Activated CD8-positive, alpha-beta T cell treated with anti-CD3 and anti-CD28 coated beads for 36 hours (primary cell): ENCODE measurements around the gene TMEM25. TPM values are rescaled to one million over a fixed set of nuclear protein-coding genes. Genes with fewer than 3 reads are reported as not detected.

ENCODE experiments used
- ATAC-seq: fragments of 200-7000 bp; cut with Tn5 transposase; one replicate; pipeline ENCODE4 v1.10.0; 2021; ENCODE audit warnings: mild to moderate bottlenecking, moderate library complexity
- CTCF ChIA-PET: fragments of 350-600 bp; sonication (Branson Sonifier 250); formaldehyde crosslinking; loops from one replicate; lab custom pipeline; 2021; ENCODE audit warnings: antibody characterized with exemption; lab: Charles Lee
- POLR2A ChIA-PET: fragments of 350-600 bp; sonication (Branson Sonifier 250); formaldehyde crosslinking; loops from one replicate; lab custom pipeline; 2021; ENCODE audit warnings: antibody characterized with exemption; lab: Charles Lee
- DNase-seq: peaks from one replicate; pipeline ENCODE4 v3.0.0-alpha.2; 2020
- H3K27ac Mint-ChIP-seq: one replicate; pipeline ENCODE4 v1.8.0; 2021; ENCODE audit warnings: mild to moderate bottlenecking, mixed read lengths
- H3K27me3 Mint-ChIP-seq: one replicate; pipeline ENCODE4 v1.8.0; 2021; ENCODE audit warnings: mixed read lengths
- H3K36me3 Mint-ChIP-seq: one replicate; pipeline ENCODE4 v1.8.0; 2021; ENCODE audit warnings: low read depth, mixed read lengths
- H3K4me1 Mint-ChIP-seq: one replicate; pipeline ENCODE4 v1.8.0; 2021; ENCODE audit warnings: low read depth, mixed read lengths
- H3K4me3 Mint-ChIP-seq: one replicate; pipeline ENCODE4 v1.8.0; 2021; ENCODE audit warnings: mild to moderate bottlenecking, moderate library complexity, mixed read lengths
- H3K9me3 Mint-ChIP-seq: one replicate; pipeline ENCODE4 v1.8.0; 2021; ENCODE audit warnings: mixed read lengths
- CTCF ChIP-seq: fragments of 200-600 bp; IDR thresholded peaks from one replicate; pipeline ENCODE4 v1.8.0; 2022; ENCODE audit warnings: antibody characterized with exemption, mild to moderate bottlenecking
- intact Hi-C: fragments of 100-400 bp; cut with micrococcal nuclease; formaldehyde crosslinking; loops from one replicate; pipeline ENCODE4 v1.10.0; 2022
- total RNA-seq, 2 experiments: library from RNA; stranded (reverse); gene quantifications; one replicate each; pipeline ENCODE4 v1.2.3, GENCODE V29; 2021

TMEM25 gene
- total RNA-seq, 2 experiments from 2014 or later: 9.8 to 15.0 TPM

GRCh38 chr11:118544010-118544646, 13.1 kb downstream of the TMEM25 start:
- no peaks in the 10 kb centered on the region for H3K27me3 Mint-ChIP-seq
- H3K27ac Mint-ChIP-seq: no peak overlapping the region
- ATAC-seq (no peak), DNase-seq (no peak)
- no peaks in the 10 kb centered on the region for H3K36me3 Mint-ChIP-seq
- no peaks in the 10 kb centered on the region for H3K9me3 Mint-ChIP-seq
- intact Hi-C loops: no loop called here
- ChIA-PET POLR2A (interaction anchor here (0.6 to 1.0 kb wide), 2 partner anchors 14 to 62 kb away, joined by 3 read pairs; no protein-coding TSS in a partner anchor), CTCF (no interaction called here)
- TF ChIP-seq CTCF: no peak
- no peaks in the 10 kb centered on the region for H3K4me1 Mint-ChIP-seq
- no peak overlapping the region for H3K4me3 Mint-ChIP-seq

GRCh38 chr11:118544647-118545010, 13.6 kb downstream of the TMEM25 start:
- Mint-ChIP-seq H3K4me3 (no peak overlapping the region), H3K36me3 (no peaks in the 10 kb centered on the region), H3K27me3 (no peaks in the 10 kb centered on the region), H3K9me3 (no peaks in the 10 kb centered on the region), H3K4me1 (no peaks in the 10 kb centered on the region), H3K27ac (no peak overlapping the region)
- ChIA-PET POLR2A (interaction anchor here (0.6 to 1.0 kb wide), 2 partner anchors 15 to 61 kb away, joined by 3 read pairs; no protein-coding TSS in a partner anchor), CTCF (no interaction called here)
- intact Hi-C loops: no loop called here
- no peak for TF ChIP-seq CTCF
- DNase-seq: no peak
- no peak for ATAC-seq

- no peak overlapping the region for H3K4me3 Mint-ChIP-seq
- ChIA-PET POLR2A (no interaction called here), CTCF (no interaction called here)
- ATAC-seq (no peak), DNase-seq (no peak)
- H3K36me3 Mint-ChIP-seq: no peaks in the 10 kb centered on the region
- no peaks in the 10 kb centered on the region for H3K4me1 Mint-ChIP-seq
- H3K27me3 Mint-ChIP-seq: no peaks in the 10 kb centered on the region
- intact Hi-C loops: no loop called here
- H3K27ac Mint-ChIP-seq: no peak overlapping the region
- H3K9me3 Mint-ChIP-seq: no peaks in the 10 kb centered on the region
- no peak for TF ChIP-seq CTCF
Observed at GRCh38 chr11:118545533-118545932, 14.5 kb downstream of the TMEM25 start.

GRCh38 chr11:118547132-118547531, 16.1 kb downstream of the TMEM25 start:
- no peaks in the 10 kb centered on the region for H3K9me3 Mint-ChIP-seq
- peaks cover 3% of the 10 kb centered on the region for H3K36me3 Mint-ChIP-seq
- POLR2A ChIA-PET: no interaction called here
- no peak for TF ChIP-seq CTCF
- no peaks in the 10 kb centered on the region for H3K27me3 Mint-ChIP-seq
- H3K4me1 Mint-ChIP-seq: no peaks in the 10 kb centered on the region
- no peak for ATAC-seq
- H3K27ac Mint-ChIP-seq: no peak overlapping the region
- DNase-seq: no peak
- intact Hi-C loops: no loop called here
- CTCF ChIA-PET: no interaction called here
- H3K4me3 Mint-ChIP-seq: no peak overlapping the region

GRCh38 chr11:118552341-118552740, 21.3 kb downstream of the TMEM25 start:
- H3K27ac Mint-ChIP-seq: no peak overlapping the region
- CTCF ChIA-PET: no interaction called here

More at GRCh38 chr11:118552341-118552740, 21.3 kb downstream of the TMEM25 start:
- no peaks in the 10 kb centered on the region for H3K27me3 Mint-ChIP-seq
- DNase-seq: no peak
- H3K36me3 Mint-ChIP-seq: peaks cover 16% of the 10 kb centered on the region
- POLR2A ChIA-PET: no interaction called here
- no peaks in the 10 kb centered on the region for H3K9me3 Mint-ChIP-seq
- no peak overlapping the region for H3K4me3 Mint-ChIP-seq
- TF ChIP-seq CTCF: no peak
- intact Hi-C loops: no loop called here
- ATAC-seq: no peak
- H3K4me1 Mint-ChIP-seq: no peaks in the 10 kb centered on the region
